Activated CD4-positive, alpha-beta memory T cell treated with anti-CD3 and anti-CD28 coated beads for 36 hours (primary cell): Measurements from ENCODE around the gene CHRM1. TPM values are rescaled to one million over a fixed set of nuclear protein-coding genes. Genes with fewer than 3 reads are reported as not detected.
A peak's percentile ranks its signal among the peaks of the same experiment; 100 is the strongest.

Source experiments
- CTCF ChIA-PET: fragments of 350-600 bp; sonication (Branson Sonifier 250); formaldehyde crosslinking; loops from one replicate; lab custom pipeline; 2021; ENCODE audit warnings: antibody characterized with exemption, inconsistent platforms; lab: Charles Lee
- POLR2A ChIA-PET: fragments of 350-600 bp; sonication (Branson Sonifier 250); formaldehyde crosslinking; loops from one replicate; lab custom pipeline; 2021; ENCODE audit warnings: antibody characterized with exemption; lab: Charles Lee
- DNase-seq: peaks from one replicate; pipeline ENCODE4 v3.0.0-alpha.2; 2020
- H3K27ac Mint-ChIP-seq: one replicate; pipeline ENCODE4 v1.8.0; 2021; ENCODE audit warnings: mixed read lengths
- H3K27me3 Mint-ChIP-seq: one replicate; pipeline ENCODE4 v1.8.0; 2021; ENCODE audit warnings: mixed read lengths
- H3K36me3 Mint-ChIP-seq: one replicate; pipeline ENCODE4 v1.8.0; 2021; ENCODE audit warnings: mixed read lengths
- H3K4me1 Mint-ChIP-seq: one replicate; pipeline ENCODE4 v1.8.0; 2021; ENCODE audit warnings: low read depth, mixed read lengths
- H3K4me3 Mint-ChIP-seq: one replicate; pipeline ENCODE4 v1.8.0; 2021; ENCODE audit warnings: mild to moderate bottlenecking, mixed read lengths
- H3K9me3 Mint-ChIP-seq: one replicate; pipeline ENCODE4 v1.8.0; 2021; ENCODE audit warnings: mixed read lengths
- intact Hi-C: fragments of 100-400 bp; cut with micrococcal nuclease; formaldehyde crosslinking; loops from one replicate; pipeline ENCODE4 v1.15.1; 2023
- total RNA-seq, 2 experiments: library from RNA; stranded (reverse); gene quantifications; one replicate each; pipeline ENCODE4 v1.2.3, GENCODE V29; 2021

CHRM1 gene
- total RNA-seq, 2 experiments from 2014 or later: not detected

DNA sequence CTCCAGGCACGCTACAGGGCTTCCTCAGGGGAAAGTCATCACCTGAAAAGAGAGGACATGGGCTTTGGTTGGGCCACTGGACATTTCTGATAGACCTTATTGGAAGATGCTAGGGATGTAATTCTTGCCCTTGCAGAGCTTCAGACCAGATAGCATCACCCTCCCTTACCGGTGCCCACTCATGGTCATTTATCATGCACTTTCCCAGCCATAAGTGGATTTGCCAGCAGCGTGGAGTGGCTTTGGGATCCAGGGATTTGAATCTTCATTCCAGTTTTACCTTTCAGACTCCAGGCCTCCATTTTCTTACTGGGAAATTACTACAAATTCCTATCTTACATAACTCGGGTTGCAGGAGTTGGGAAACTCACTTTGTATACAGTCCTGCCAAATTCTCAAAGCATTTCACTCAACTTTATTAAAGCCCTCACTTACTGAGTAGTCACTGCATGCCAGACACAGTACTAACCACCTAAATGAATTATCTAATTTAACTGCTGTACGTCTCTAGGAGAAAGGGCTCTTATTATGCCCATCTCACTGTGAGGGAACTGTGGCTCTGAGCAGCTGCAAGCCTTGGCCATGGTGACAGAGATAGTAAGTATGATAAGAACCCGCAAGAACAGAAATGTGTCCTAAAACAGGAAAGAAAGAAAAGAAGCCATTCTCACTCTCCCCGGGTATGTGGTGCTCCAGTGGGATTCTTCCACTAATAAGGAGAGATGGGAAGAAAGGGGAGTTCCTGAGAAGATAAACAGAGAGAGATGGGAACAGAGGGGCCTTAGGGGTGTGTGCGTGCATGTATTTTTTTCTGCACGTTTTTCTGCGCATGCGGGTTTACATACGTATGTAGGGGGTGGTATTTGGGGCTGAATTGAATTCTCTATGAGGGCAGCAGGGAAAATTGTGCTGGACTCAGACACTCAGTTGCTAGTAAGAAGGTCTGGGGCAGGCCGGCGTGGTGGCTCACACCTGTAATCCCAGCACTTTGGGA lies 9.7 kb downstream of the CHRM1 start:
- Mint-ChIP-seq H3K27ac (no peak overlapping the region), H3K4me1 (no peaks in the 10 kb centered on the region), H3K9me3 (no peaks in the 10 kb centered on the region), H3K27me3 (peaks cover 3% of the 10 kb centered on the region), H3K4me3 (no peak overlapping the region), H3K36me3 (no peaks in the 10 kb centered on the region)
- intact Hi-C loops: no loop called here
- ChIA-PET POLR2A (no interaction called here), CTCF (interaction anchor here (2.1 to 12.6 kb wide), 2 partner anchors 110 to 124 kb away, joined by 4 to 512 read pairs; no protein-coding TSS in a partner anchor)
- DNase-seq: no peak

DNA sequence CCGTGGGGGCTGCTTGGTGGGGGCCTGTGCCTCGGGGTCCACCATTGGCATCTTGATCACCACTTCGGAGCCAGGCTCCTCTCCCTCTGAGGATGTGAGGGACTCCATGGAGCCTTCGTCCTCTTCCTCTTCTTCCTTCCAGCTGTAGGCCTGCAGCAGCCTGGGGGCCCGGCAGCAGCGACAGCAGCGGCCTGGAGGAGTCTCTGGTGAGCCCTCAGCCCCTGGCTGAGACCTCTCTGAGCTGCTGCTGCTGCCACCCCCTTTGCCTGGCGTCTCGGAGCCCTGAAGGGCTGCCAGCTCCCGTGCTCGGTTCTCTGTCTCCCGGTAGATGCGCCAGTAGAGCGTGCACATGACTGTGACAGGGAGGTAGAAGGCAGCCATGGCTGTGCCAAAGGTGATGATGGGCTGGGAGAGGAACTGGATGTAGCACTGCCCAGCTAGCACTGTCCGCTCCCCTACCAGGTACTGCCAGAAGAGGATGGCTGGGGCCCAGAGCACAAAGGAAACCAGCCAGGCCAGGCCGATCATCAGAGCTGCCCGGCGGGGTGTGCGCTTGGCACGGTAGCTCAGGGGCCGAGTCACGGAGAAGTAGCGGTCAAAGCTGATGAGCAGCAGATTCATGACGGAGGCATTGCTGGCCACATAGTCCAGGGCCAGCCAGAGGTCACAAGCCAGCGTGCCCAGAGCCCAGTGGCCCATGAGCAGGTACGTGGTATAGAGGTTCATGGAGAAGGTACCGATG lies 10.9 kb downstream of the CHRM1 start:
- intact Hi-C loops: no loop called here
- Mint-ChIP-seq H3K36me3 (no peaks in the 10 kb centered on the region), H3K4me1 (peaks cover 2% of the 10 kb centered on the region), H3K4me3 (no peak overlapping the region), H3K9me3 (no peaks in the 10 kb centered on the region), H3K27ac (no peak overlapping the region), H3K27me3 (peaks cover 6% of the 10 kb centered on the region)
- no peak for DNase-seq
- ChIA-PET CTCF (interaction anchor here (2.1 to 12.6 kb wide), 2 partner anchors 111 to 125 kb away, joined by 4 to 512 read pairs; no protein-coding TSS in a partner anchor), POLR2A (no interaction called here)

DNA sequence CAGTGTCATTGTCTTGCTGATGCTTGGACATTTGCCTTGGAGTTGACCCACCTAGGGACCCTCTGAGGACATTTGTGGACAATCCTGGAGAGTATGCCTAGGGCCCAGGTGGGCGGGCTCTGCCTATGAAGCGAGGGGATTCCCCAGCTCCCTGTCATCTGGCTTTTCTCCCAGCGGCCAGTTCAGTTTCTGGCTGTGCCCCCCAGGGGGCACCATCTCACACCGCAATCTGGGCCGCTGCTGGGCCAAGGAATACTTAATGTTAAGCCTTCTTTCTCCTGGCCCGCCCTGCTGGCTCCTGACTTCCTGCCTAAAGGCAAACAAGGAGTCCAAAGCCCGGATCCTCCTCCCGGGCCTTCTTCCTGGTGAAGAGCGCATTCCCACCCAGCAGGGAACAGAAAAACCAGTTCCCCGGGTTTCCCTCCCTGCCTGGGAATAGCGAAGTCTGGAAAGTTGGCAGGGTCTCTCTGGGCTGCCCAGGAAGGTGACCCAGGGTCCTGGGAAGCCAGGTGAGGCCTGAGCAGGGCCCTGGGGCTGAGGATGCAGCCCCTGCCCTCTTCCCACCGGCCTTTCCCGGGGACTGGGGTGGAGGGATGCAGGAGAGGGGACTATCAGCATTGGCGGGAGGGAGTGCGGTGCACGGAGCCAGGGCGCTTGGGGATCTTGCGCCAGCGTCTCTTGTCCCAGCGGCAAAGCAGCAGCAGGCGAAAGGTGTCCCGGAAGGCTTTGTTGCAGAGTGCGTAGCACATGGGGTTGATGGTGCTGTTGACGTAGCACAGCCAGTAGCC lies 11.9 kb downstream of the CHRM1 start:
- peaks cover 5% of the 10 kb centered on the region for H3K4me1 Mint-ChIP-seq
- no peaks in the 10 kb centered on the region for H3K36me3 Mint-ChIP-seq
- H3K4me3 Mint-ChIP-seq: no peak overlapping the region
- H3K9me3 Mint-ChIP-seq: no peaks in the 10 kb centered on the region
- POLR2A ChIA-PET: no interaction called here
- peak; percentile 31 for DNase-seq
- intact Hi-C loops: loop anchor here (5.0 kb wide), 2 partner anchors 63 to 303 kb away; no protein-coding TSS in a partner anchor
- H3K27ac Mint-ChIP-seq: no peak overlapping the region
- H3K27me3 Mint-ChIP-seq: peaks cover 8% of the 10 kb centered on the region
- CTCF ChIA-PET: interaction anchor here (0.6 to 12.6 kb wide), 5 partner anchors 14 to 126 kb away, joined by 3 to 512 read pairs (median 4); no protein-coding TSS in a partner anchor

DNA sequence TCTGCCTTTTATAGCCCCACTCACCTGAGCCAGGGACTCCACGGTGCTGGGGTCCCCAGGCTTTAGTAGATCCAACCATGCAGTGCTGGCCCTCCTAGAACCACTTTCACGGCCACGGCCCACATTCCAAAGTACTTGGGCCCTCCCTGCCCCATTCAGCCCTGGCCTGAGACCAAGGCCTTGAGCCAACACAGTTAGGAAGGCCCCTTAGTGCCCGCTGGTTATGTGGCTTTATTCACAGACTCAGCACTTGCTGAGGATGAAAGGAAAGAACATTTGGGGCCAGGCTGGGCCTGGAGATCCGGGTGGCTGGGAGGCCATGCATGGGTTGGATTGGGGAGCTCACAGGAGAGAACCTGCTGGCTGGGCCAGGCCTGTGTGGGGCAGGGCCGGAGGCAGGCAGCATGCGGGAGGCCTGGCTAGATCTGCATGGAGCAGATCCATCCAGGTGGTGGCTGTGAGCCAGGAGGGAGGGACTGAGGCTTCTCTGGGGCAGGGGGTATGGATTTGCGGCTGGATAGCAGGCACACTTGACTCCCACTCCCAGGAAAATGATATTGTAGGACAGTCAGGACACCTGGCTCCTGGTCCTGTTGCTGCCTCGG lies 12.6 kb downstream of the CHRM1 start:
- peaks cover 8% of the 10 kb centered on the region for H3K27me3 Mint-ChIP-seq
- intact Hi-C loops: loop anchor here (5.0 kb wide), 2 partner anchors 64 to 304 kb away; no protein-coding TSS in a partner anchor
- no peaks in the 10 kb centered on the region for H3K36me3 Mint-ChIP-seq
- H3K4me1 Mint-ChIP-seq: peaks cover 5% of the 10 kb centered on the region
- POLR2A ChIA-PET: no interaction called here
- H3K4me3 Mint-ChIP-seq: no peak overlapping the region
- H3K9me3 Mint-ChIP-seq: no peaks in the 10 kb centered on the region
- CTCF ChIA-PET: interaction anchor here (0.6 to 12.6 kb wide), 4 partner anchors 13 to 118 kb away, joined by 3 to 512 read pairs (median 23); no protein-coding TSS in a partner anchor
- H3K27ac Mint-ChIP-seq: no peak overlapping the region
- no peak for DNase-seq

DNA sequence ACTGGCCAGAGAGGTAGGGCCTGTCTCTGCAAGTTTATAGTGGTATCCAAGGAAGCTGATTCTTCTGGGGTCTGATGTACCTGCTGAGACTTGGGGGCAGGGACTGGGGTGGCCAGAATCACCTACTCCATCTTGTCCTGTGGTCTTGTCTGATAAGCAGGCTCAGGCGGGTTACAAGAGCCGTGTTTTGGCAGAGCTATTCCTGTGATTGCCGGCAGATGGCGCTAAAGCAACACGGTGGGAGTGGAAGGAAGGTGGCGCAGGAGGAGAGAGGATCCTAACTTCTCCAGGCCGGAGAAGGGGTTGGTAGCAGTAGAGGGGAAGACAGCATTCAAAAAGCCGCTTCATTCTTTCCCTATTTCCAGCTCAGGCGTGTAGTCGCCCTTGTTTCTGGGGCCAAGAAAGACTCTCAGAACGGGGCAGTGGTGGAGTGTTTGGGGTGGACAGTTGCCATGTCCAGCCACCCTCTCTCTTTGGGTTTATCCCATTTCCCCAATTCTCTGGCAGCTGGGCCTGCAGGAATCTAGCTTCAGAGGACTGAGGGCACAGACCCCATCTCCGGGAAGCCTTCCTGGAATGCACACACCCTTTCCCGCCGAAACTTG lies 15.1 kb downstream of the CHRM1 start:
- Mint-ChIP-seq H3K27me3 (peaks cover 8% of the 10 kb centered on the region), H3K27ac (no peak overlapping the region), H3K36me3 (no peaks in the 10 kb centered on the region), H3K4me3 (no peak overlapping the region), H3K9me3 (no peaks in the 10 kb centered on the region), H3K4me1 (peaks cover 24% of the 10 kb centered on the region)
- peak; percentile 87 for DNase-seq
- intact Hi-C loops: loop anchor here (1.0 to 5.0 kb wide), 4 partner anchors 66 to 306 kb away; no protein-coding TSS in a partner anchor
- ChIA-PET CTCF (interaction anchor here (0.6 to 12.6 kb wide), 39 partner anchors 9 to 308 kb away, joined by 3 to 512 read pairs (median 6); partner anchors contain the start of genes SLC22A6, SLC22A8, SLC3A2 and TEX54), POLR2A (no interaction called here)

DNA sequence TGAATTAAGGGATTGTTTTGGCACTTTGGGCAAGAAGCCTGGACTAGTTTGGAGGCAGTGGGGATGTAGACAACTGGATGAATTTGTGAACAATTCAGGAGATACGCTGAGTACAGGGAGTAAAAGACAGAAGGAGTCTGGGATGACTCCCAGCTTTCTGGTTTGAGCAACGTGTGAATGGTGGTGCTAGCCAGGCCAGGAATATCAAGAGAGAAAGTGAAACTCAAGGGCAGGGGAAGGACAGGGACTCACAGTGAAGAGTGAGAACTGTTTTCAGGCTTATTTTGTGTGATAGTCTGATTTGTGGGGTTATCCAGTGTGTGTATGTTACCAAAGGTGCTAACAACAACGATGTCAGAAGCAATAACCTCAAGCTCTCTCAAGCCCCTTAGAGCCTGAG lies 15.9 kb downstream of the CHRM1 start:
- POLR2A ChIA-PET: no interaction called here
- DNase-seq: no peak
- no peak overlapping the region for H3K27ac Mint-ChIP-seq
- H3K27me3 Mint-ChIP-seq: peaks cover 6% of the 10 kb centered on the region
- CTCF ChIA-PET: interaction anchor here (0.6 to 12.6 kb wide), 37 partner anchors 10 to 308 kb away, joined by 3 to 512 read pairs (median 6); partner anchors contain the start of genes SLC22A8, SLC3A2 and TEX54
- no peaks in the 10 kb centered on the region for H3K36me3 Mint-ChIP-seq
- no peaks in the 10 kb centered on the region for H3K9me3 Mint-ChIP-seq
- intact Hi-C loops: loop anchor here (5.0 kb wide), 2 partner anchors 67 to 307 kb away; no protein-coding TSS in a partner anchor
- no peak overlapping the region for H3K4me3 Mint-ChIP-seq
- H3K4me1 Mint-ChIP-seq: peaks cover 24% of the 10 kb centered on the region

DNA sequence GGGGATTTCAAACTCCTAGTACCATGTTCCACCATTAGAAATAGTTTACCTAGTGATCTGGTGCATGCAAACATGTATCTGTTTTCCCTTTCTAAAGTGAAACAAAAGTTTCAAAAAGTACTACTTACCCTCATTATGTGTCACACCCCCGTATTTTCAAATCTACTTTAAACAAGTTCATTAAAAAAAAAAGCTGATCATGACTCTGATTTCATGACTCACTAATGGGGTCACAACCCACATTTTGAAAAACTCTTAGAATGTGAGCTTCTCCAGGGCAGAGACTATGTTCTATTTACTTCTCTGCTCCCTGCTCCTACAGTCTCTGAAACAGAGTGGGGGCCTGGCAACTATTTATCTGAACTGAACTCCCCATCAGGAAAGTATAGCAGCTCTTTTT lies 18.2 kb downstream of the CHRM1 start:
- ChIA-PET POLR2A (interaction anchor here (0.6 to 1.8 kb wide), 6 partner anchors 14 to 493 kb away, joined by 3 to 6 read pairs (median 4); partner anchors contain the start of gene SLC3A2), CTCF (interaction anchor here (1.4 to 12.6 kb wide), 4 partner anchors 21 to 118 kb away, joined by 4 to 512 read pairs (median 52); partner anchors contain the start of gene SLC3A2)
- H3K36me3 Mint-ChIP-seq: no peaks in the 10 kb centered on the region
- no peak for DNase-seq
- peaks cover 9% of the 10 kb centered on the region for H3K27me3 Mint-ChIP-seq
- no peaks in the 10 kb centered on the region for H3K9me3 Mint-ChIP-seq
- H3K4me1 Mint-ChIP-seq: peaks cover 24% of the 10 kb centered on the region
- intact Hi-C loops: no loop called here
- no peak overlapping the region for H3K4me3 Mint-ChIP-seq
- H3K27ac Mint-ChIP-seq: no peak overlapping the region

DNA sequence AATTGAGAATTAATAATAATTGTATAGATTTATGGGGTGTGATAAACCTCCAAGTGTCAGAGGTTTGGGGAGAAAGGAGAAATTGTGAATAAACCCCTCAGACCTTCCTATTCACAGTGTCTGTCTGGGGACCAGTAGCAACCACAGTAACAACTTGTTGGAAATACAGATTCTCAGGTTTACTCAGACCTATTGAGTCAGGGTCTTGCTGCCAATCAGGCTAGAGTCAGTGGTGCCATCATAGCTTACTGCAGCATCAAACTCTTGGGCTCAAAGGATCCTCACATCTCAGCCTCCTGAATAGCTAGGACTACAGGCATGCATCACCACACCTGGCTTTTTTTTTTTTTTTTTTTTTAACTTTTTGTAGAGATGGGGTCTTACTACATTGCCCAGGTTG lies 23.1 kb downstream of the CHRM1 start:
- ChIA-PET CTCF (interaction anchor here (6.3 kb wide), 1 partner anchor 9 kb away, joined by 43 read pairs; no protein-coding TSS in a partner anchor), POLR2A (no interaction called here)
- intact Hi-C loops: no loop called here
- H3K27ac Mint-ChIP-seq: no peak overlapping the region
- no peak overlapping the region for H3K4me3 Mint-ChIP-seq
- peaks cover 14% of the 10 kb centered on the region for H3K4me1 Mint-ChIP-seq
- peaks cover 11% of the 10 kb centered on the region for H3K27me3 Mint-ChIP-seq
- no peaks in the 10 kb centered on the region for H3K36me3 Mint-ChIP-seq
- DNase-seq: peak; percentile 19
- no peaks in the 10 kb centered on the region for H3K9me3 Mint-ChIP-seq

DNA sequence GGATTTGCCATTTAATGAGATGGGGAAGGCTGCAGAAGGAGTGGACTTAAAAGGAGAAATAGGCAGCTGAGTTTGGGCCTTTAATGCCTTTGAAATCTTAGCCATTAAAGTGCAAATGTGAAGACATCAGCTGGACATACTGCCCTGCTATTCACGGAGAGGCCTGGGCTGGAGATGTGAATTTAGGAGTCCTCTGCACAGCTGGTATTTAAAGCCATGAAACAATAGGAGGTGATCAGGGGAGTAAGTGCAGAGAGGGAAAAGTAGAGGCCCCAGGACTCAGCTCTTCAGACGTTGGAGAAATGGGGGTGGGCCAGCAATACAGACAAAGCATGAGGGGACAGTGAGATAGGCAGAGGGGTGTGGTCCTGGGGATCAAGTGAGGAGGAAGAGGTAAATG lies 23.9 kb downstream of the CHRM1 start:
- CTCF ChIA-PET: interaction anchor here (6.3 kb wide), 1 partner anchor 9 kb away, joined by 43 read pairs; no protein-coding TSS in a partner anchor
- no peak overlapping the region for H3K27ac Mint-ChIP-seq
- no peaks in the 10 kb centered on the region for H3K36me3 Mint-ChIP-seq
- intact Hi-C loops: no loop called here
- no peak overlapping the region for H3K4me3 Mint-ChIP-seq
- H3K27me3 Mint-ChIP-seq: peaks cover 11% of the 10 kb centered on the region
- H3K9me3 Mint-ChIP-seq: no peaks in the 10 kb centered on the region
- POLR2A ChIA-PET: no interaction called here
- H3K4me1 Mint-ChIP-seq: peaks cover 7% of the 10 kb centered on the region
- DNase-seq: no peak

DNA sequence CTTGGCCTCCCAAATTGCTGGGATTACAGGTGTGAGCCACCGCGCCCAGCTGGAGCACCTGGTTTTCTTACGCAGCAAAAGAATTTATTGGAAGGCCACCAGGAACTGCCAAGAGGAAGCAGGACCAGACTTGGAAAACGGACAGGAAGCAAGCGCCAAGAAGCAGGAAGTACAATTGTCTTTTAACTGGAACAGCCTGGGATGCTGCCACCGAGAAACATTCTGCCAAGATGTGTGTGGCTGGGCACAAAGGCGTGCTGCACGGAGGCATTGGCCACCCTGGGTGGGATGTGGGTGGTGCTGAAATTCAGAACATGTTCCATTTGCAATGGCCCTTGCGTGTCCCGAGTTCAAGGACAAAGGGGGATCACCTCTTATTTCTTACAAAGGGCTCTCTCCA lies 25.1 kb downstream of the CHRM1 start:
- ChIA-PET CTCF (interaction anchor here (1.0 to 6.3 kb wide), 4 partner anchors 11 to 125 kb away, joined by 3 to 43 read pairs (median 3); partner anchors contain the start of gene SLC3A2), POLR2A (no interaction called here)
- intact Hi-C loops: no loop called here
- Mint-ChIP-seq H3K4me3 (no peak overlapping the region), H3K4me1 (peaks cover 2% of the 10 kb centered on the region), H3K27me3 (peaks cover 11% of the 10 kb centered on the region), H3K9me3 (no peaks in the 10 kb centered on the region), H3K36me3 (no peaks in the 10 kb centered on the region), H3K27ac (no peak overlapping the region)
- DNase-seq: no peak
